ENCODE data around the gene SYNE3. TPM values are rescaled to one million over a fixed set of nuclear protein-coding genes. Genes with fewer than 3 reads are reported as not detected.
A peak's percentile ranks its signal among the peaks of the same experiment; 100 is the strongest.

SYNE3 gene
- total and polyA plus RNA-seq, 4 donors, result 0.47 to 9.0 (median 4.7) TPM

DNA sequence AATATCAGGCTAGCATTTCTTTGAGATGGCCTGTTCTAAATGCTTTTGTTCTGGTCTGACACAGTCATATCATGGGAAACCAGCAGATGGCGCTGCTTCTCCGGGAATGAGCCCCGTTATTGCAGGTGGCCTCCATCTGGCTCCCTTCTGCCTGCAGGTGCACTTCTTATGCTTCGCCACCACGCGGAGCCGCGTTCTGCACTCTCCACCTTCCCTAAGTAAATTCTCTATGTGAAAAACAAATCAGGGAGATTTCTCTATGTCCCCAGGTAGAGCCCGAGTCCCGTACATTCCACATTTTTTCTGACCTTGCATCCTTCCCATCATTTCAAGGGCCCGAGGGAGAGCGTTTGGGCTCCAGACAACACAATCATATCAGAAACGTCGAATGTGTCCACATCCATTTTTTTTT lies 44.6 kb upstream of the SYNE3 start:
- Histone ChIP-seq H3K4me3 (ENCODE audit: low read depth in 1 of 3, low read length in 3 of 3) (no peak overlapping the region), H3K9ac (ENCODE audit: low read depth in 1 of 2, low read length in 2 of 2) (no peak overlapping the region), H3K4me1 (ENCODE audit: control insufficient read depth in 4 of 4, insufficient read depth in 4 of 4, low read length in 3 of 4) (peaks cover 0 to 9% (median 3%) of the 10 kb centered on the region in 4 donors), H3K36me3 (ENCODE audit: control insufficient read depth in 4 of 4, insufficient read depth in 3 of 4, low read depth in 1 of 4, low read length in 3 of 4) (no peaks in the 10 kb centered on the region), H3K27ac (ENCODE audit: low read depth in 1 of 2, low read length in 2 of 2) (no peak overlapping the region), H3K9me3 (ENCODE audit: control insufficient read depth in 4 of 4, low read length in 3 of 4) (no peaks in the 10 kb centered on the region), H3K27me3 (ENCODE audit: control insufficient read depth in 4 of 4, insufficient read depth in 4 of 4, low read length in 3 of 4) (no peaks in the 10 kb centered on the region)
- TF ChIP-seq GABPA (IDR thresholded peaks at IDR 0.05 in 1 of 2, conservative IDR thresholded peaks at IDR 0.05 in 1 of 2) (no peak), YY1 (IDR thresholded peaks at IDR 0.05) (peak; percentile 25), MAX (IDR thresholded peaks at IDR 0.05) (peak; percentile 22), REST (IDR thresholded peaks at IDR 0.05) (no peak), RAD21 (IDR thresholded peaks at IDR 0.05) (peak; percentile 98 to 99), RXRA (IDR thresholded peaks at IDR 0.05) (peak in 1 of 2 donors; percentile 16)
- TF ChIP-seq, protein P1, sequence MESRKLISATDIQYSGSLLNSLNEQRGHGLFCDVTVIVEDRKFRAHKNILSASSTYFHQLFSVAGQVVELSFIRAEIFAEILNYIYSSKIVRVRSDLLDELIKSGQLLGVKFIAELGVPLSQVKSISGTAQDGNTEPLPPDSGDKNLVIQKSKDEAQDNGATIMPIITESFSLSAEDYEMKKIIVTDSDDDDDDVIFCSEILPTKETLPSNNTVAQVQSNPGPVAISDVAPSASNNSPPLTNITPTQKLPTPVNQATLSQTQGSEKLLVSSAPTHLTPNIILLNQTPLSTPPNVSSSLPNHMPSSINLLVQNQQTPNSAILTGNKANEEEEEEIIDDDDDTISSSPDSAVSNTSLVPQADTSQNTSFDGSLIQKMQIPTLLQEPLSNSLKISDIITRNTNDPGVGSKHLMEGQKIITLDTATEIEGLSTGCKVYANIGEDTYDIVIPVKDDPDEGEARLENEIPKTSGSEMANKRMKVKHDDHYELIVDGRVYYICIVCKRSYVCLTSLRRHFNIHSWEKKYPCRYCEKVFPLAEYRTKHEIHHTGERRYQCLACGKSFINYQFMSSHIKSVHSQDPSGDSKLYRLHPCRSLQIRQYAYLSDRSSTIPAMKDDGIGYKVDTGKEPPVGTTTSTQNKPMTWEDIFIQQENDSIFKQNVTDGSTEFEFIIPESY (IDR thresholded peaks at IDR 0.05), result no peak
- TF ChIP-seq, protein P2, sequence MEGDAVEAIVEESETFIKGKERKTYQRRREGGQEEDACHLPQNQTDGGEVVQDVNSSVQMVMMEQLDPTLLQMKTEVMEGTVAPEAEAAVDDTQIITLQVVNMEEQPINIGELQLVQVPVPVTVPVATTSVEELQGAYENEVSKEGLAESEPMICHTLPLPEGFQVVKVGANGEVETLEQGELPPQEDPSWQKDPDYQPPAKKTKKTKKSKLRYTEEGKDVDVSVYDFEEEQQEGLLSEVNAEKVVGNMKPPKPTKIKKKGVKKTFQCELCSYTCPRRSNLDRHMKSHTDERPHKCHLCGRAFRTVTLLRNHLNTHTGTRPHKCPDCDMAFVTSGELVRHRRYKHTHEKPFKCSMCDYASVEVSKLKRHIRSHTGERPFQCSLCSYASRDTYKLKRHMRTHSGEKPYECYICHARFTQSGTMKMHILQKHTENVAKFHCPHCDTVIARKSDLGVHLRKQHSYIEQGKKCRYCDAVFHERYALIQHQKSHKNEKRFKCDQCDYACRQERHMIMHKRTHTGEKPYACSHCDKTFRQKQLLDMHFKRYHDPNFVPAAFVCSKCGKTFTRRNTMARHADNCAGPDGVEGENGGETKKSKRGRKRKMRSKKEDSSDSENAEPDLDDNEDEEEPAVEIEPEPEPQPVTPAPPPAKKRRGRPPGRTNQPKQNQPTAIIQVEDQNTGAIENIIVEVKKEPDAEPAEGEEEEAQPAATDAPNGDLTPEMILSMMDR (IDR thresholded peaks at IDR 0.05; ENCODE audit: low read depth, low read length, missing input control), result peak; percentile 100
- peak; percentile 93 for DNase-seq (ENCODE audit: low spot score)
- 10% methylated on average over 14 of the region's 14 CpGs for WGBS

DNA sequence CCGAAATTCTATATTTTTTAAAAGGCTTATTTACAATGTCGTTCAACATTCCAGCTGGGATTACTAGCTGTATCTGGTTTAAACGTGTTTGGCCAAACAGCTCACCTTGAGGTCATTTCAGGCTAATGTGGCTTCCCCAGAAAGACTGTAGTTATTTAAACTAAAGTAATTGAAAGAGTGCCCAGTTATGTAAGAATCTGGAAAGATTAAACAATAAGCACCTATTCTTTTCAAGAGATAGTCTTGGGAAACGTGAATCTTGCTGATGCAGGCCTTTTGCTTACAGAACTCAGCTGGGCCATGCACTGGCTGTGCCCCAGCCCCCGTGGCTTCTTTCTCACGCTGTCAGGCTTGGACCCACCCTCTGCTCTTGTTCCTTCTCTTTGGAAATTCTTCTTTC lies 42.8 kb upstream of the SYNE3 start:
- peaks cover 0 to 9% (median 3%) of the 10 kb centered on the region in 4 donors for H3K4me1 ChIP-seq (ENCODE audit: control insufficient read depth in 4 of 4, insufficient read depth in 4 of 4, low read length in 3 of 4)
- WGBS, result 33% methylated on average over 6 of the region's 6 CpGs

More for the DNA sequence above, 42.8 kb upstream of the SYNE3 start:
- Histone ChIP-seq H3K27me3 (ENCODE audit: control insufficient read depth in 4 of 4, insufficient read depth in 4 of 4, low read length in 3 of 4) (no peaks in the 10 kb centered on the region), H3K36me3 (ENCODE audit: control insufficient read depth in 4 of 4, insufficient read depth in 3 of 4, low read depth in 1 of 4, low read length in 3 of 4) (no peaks in the 10 kb centered on the region), H3K27ac (ENCODE audit: low read depth in 1 of 2, low read length in 2 of 2) (no peak overlapping the region), H3K4me3 (ENCODE audit: low read depth in 1 of 3, low read length in 3 of 3) (no peak overlapping the region), H3K9ac (ENCODE audit: low read depth in 1 of 2, low read length in 2 of 2) (no peak overlapping the region), H3K9me3 (ENCODE audit: control insufficient read depth in 4 of 4, low read length in 3 of 4) (no peaks in the 10 kb centered on the region)
- no peak for TF ChIP-seq FOXA2 (IDR thresholded peaks at IDR 0.05)
- TF ChIP-seq, protein P1 (IDR thresholded peaks at IDR 0.05), result no peak
- TF ChIP-seq, protein P2 (IDR thresholded peaks at IDR 0.05; ENCODE audit: low read depth, low read length, missing input control), result no peak
- no peak for TF ChIP-seq YY1 (IDR thresholded peaks at IDR 0.05)
- peak in 1 of 2 donors; percentile 18 for TF ChIP-seq RXRA (IDR thresholded peaks at IDR 0.05)
- no peak for TF ChIP-seq HNF4A (conservative IDR thresholded peaks at IDR 0.05)
- TF ChIP-seq NR2F2 (IDR thresholded peaks at IDR 0.05), result no peak
- no peak for TF ChIP-seq MAX (IDR thresholded peaks at IDR 0.05)
- no peak for TF ChIP-seq HNF4G (IDR thresholded peaks at IDR 0.05)
- DNase-seq (ENCODE audit: low spot score), result no peak

Measured in liver (tissue), 9 donors.